ENCODE measurements around the gene HSPA8.

Gene HSPA8

DNA sequence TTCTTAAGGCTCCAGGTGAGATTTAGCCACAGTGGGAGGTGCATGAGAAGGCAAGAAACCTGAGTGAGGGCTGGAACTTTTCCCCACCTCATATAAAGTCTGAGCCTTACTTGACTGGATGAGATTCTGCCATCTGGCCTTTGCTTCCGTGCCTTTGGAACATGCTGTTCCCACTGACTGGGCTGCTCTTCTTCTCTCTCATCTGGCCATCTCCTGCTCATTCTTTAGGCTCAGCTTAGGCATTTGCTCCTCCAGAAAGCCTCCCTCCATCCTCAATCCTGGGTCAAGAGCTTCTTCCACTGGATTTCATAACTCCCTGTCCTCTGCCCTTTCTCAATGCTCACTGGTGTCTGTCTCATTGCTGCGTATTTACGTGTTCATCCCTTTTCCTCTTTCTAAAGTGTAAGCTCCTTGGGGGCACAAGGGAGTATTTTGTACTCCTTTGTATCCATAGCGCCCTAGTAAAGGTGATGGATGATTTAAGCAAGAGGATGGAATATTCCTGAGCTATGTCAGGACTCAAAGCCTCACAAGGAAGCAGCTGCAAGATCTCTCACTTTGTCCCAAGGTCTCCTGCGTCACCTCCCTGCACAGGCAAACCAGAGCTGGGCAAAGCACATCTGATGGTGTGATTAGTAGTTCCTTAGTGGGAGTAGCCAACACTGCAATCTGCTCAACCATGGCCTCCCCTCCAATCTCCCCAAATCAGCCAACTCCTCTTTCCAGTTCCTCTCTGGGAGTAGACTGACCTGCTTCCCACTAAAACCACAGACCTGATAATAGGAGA, 15.3 kb downstream of the HSPA8 start:
- no peak for DNase-seq

GRCh38 chr11:123045101-123045500, 16.8 kb downstream of the HSPA8 start:
- DNase-seq = no peak

GRCh38 chr11:123041185-123041584, 20.8 kb downstream of the HSPA8 start:
- DNase-seq = no peak

DNA sequence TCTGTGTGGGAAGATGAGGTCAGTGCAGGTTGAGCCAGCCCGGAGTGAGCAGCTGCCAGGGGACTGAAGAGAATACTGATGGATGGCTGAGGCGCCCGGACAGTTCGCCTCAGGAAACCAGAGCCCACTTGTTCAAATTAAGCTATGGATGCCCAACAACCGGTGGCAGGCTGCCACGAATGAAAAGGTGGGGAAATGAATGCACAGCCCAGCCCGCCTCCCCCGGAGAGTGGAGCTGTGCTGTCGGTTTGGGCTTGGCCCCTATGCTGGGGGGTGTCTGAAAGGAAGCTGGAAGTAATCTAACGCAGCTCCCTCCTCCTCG, 21.9 kb downstream of the HSPA8 start:
- DNase-seq = no peak

DNA sequence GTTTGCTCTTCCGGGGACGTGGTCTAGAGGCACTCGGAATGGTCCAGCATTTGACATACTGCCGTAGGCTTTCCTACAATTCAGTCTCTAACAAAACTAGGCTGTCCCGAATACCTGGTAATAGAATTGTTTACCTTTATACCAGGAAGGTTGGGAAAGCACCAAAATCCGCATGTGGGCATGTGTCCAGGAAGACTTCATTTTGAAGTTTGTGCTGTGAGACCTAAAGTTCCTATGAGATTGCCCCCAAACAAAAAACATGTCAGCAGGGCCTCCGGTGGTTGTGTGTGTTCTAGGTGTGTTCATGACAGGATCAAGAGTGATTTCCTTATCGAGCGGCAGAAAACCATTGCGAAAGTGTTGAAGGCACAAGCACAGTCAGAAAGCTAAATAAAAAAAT, 26.1 kb downstream of the HSPA8 start:
- DNase-seq = no peak

DNA sequence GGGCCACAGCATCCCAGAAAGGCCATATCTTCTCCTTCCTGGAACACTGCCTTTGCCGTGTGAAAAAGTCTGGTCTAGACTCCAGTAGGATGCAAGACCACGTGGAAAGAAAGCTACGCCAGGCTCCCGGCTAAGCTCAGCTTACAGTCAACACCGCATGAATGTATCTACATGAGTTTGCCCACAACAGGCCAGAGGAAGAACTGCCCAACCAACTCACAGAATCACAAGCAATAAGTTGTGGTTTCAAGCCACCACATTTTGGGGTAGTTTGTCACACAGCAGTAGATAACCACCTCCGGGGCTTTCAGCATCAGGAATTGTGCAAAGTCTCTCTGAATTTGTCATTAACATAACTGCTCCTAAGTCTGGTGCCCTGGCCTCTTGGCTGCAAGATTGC, 27.3 kb downstream of the HSPA8 start:
- no peak for DNase-seq

DNA sequence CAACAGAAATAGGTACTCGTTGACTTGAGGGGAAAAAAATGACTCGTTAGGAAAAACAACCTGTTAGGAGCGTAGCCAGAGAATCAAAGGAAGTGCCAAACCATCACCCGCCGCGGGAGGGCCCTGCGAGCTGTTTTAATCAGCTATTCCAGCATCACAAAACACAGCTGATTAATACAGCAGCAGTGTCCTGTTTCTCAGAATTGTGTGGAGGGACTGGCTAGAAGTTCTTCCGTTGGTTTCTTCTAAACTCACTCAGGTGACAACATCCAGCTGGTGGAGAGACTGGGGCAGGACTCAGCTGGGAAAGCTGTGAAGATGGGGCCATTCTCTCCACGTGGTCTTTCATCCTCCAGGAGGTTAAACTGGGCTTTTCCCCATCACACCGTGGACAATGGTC, 28.0 kb downstream of the HSPA8 start:
- DNase-seq = no peak

DNA sequence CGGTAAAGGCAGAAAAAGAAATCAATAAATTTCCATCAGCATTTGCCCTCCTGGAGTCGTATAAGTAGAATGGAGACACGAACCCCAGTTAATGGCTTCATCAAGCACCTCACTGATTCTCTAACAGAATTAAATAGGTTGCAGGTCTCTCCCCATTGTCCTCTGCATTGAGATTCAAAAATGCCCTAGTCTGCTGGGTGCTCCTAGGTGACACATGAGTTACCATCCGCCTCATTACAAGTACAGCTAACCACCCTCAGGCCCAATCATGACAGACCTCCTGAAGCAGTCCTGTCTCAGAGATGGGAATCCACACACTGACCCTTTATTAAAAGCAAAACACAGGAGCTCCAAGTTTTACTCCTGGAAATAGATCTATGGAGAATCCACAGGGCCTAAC, 31.4 kb downstream of the HSPA8 start:
- no peak for DNase-seq

DNA sequence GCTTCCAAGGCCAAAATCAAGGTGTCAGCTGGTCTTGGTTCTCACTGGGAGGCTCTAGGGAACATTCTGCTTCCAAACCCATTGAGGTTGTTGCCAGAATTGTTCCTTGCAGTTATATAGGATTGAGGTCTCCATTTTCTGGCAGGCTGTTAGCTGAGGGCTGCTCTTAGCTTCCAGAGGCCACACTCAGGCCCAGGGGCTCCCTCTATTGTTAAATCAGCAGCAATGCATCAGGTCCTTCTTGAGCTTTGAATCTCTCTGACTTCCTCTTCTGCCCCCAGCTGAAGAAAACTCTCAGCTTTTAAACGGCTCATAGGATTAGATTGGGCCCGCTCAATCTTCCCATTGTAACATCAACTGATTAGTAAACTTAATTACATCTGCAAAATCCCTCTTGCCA, 41.0 kb downstream of the HSPA8 start:
- DNase-seq = peak; percentile 61

DNA sequence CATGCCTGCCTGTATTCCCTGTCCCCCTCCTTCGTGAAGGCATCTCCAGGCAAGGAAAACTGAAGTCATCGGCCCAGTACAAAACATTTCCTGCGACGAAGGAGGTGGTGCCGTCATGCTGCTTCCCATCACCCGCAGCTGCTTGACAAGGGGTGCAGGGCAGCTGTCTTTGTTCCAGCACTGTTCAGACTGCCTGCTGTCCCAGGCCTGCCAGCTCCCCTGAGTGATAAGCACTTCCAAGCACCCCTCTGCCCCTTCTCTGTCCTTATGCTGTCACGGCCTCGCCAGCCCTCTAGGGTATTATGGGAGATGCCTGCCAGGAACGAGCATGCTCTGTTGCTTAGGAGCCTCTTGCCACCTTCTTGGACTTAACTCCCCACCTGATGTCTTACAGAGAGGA, 43.2 kb downstream of the HSPA8 start:
- DNase-seq = no peak

GRCh38 chr11:123011510-123011909, 50.4 kb downstream of the HSPA8 start:
- no peak for DNase-seq

All from activated CD8-positive, alpha-beta memory T cell treated with anti-CD3 and anti-CD28 coated beads for 24 hours (primary cell).